Keratinocyte (primary cell): Measurements from ENCODE around the gene EFCAB6. TPM values are rescaled to one million over a fixed set of nuclear protein-coding genes. Genes with fewer than 3 reads are reported as not detected.

Experiments used
- DNase-seq: peaks from one replicate; pipeline ENCODE4 v3.0.0-alpha.2; 2011; ENCODE audit warnings: low read depth, missing footprints, low spot score
- FAIRE-seq: peaks from 2 replicates; lab custom pipeline; 2011; peaks lifted over from hg19 to GRCh38; lab: Jason Lieb, UNC
- H2AFZ ChIP-seq: 2 replicates; pipeline ENCODE4 v1.6.0; 2012; ENCODE audit warnings: low read length, control low read depth, inconsistent platforms; ENCODE audit not compliant: control insufficient read depth
- H3K27ac ChIP-seq: 2 replicates; pipeline ENCODE4 v1.5.1; 2011; ENCODE audit warnings: low read length; ENCODE audit not compliant: control insufficient read depth, insufficient read depth
- H3K27me3 ChIP-seq: 3 replicates; pipeline ENCODE4 v1.6.0; 2011; ENCODE audit warnings: low read length; ENCODE audit not compliant: control insufficient read depth, insufficient read depth; ENCODE audit errors: extremely low read depth
- H3K36me3 ChIP-seq, 2 experiments: 2 replicates in 1 of 2; 3 replicates in 1 of 2; pipeline ENCODE4 v1.5.1; 2011; ENCODE audit warnings: low read length in 2 of 2, mild to moderate bottlenecking in 1 of 2; ENCODE audit not compliant: control insufficient read depth in 2 of 2, insufficient read depth in 2 of 2; ENCODE audit errors: extremely low read depth in 1 of 2
- H3K4me1 ChIP-seq: 3 replicates; pipeline ENCODE4 v1.5.1; 2011; ENCODE audit warnings: low read length; ENCODE audit not compliant: control insufficient read depth, insufficient read depth; ENCODE audit errors: extremely low read depth
- H3K4me2 ChIP-seq: 3 replicates; pipeline ENCODE4 v1.6.0; 2011; ENCODE audit warnings: low read depth, low read length; ENCODE audit not compliant: control insufficient read depth, insufficient read depth; ENCODE audit errors: extremely low read depth
- H3K4me3 ChIP-seq, 3 experiments: fragments of 200-600 bp in 1 of 3; sonication (generic) in 1 of 3; 2 replicates in 2 of 3; 3 replicates in 1 of 3; pipeline ENCODE4 v1.5.1; 2011 to 2016; ENCODE audit warnings: low read length in 3 of 3, mild to moderate bottlenecking in 3 of 3, control low read depth in 2 of 3, inconsistent platforms in 1 of 3, low read depth in 1 of 3, mixed read lengths in 1 of 3, mixed run types in 1 of 3, moderate library complexity in 1 of 3; ENCODE audit not compliant: control insufficient read depth in 2 of 3, insufficient read depth in 2 of 3; ENCODE audit errors: extremely low read depth in 1 of 3
- H3K79me2 ChIP-seq: 2 replicates; pipeline ENCODE4 v1.6.0; 2012; ENCODE audit warnings: low read length; ENCODE audit not compliant: control insufficient read depth, insufficient read depth
- H3K9ac ChIP-seq: 3 replicates; pipeline ENCODE4 v1.6.0; 2011; ENCODE audit warnings: low read length; ENCODE audit not compliant: control insufficient read depth, insufficient read depth; ENCODE audit errors: extremely low read depth
- H3K9me1 ChIP-seq: 3 replicates; pipeline ENCODE4 v1.6.0; 2011; ENCODE audit warnings: low read length; ENCODE audit not compliant: control insufficient read depth, insufficient read depth; ENCODE audit errors: extremely low read depth
- H3K9me3 ChIP-seq: 2 replicates; pipeline ENCODE4 v1.5.1; 2012; ENCODE audit warnings: low read depth, low read length; ENCODE audit not compliant: control insufficient read depth
- H4K20me1 ChIP-seq: 3 replicates; pipeline ENCODE4 v1.6.0; 2011; ENCODE audit warnings: low read length; ENCODE audit not compliant: control insufficient read depth, insufficient read depth; ENCODE audit errors: extremely low read depth
- EZH2 ChIP-seq: IDR thresholded peaks from one replicate; pipeline ENCODE4 v1.6.1; 2012; ENCODE audit warnings: inconsistent platforms, mild to moderate bottlenecking, low read length, moderate library complexity
- dilution Hi-C: fragments of 300-500 bp; cut with MboI; formaldehyde crosslinking; loops from one replicate; pipeline ENCODE4 v1.7.0; 2020; ENCODE audit warnings: low sequenced_read_pairs; ENCODE audit not compliant: extremely low pct_ligation_motif_present
- polyA plus RNA-seq, 5 experiments: library from polyadenylated mRNA; depleted of rRNA in 3 of 5; stranded (reverse) in 3 of 5; stranded (forward) in 1 of 5; unstranded in 1 of 5; fragments of >200 nt; gene quantifications; 1 replicate in 1 of 5; 2 replicates in 3 of 5; 3 replicates in 1 of 5; pipeline versions ENCODE4 v1.2.1 to v1.2.3, GENCODE V29; 2011 to 2012; ENCODE audit warnings: missing spikeins in 2 of 5, low read depth in 1 of 5, low replicate concordance in 1 of 5
- TF ChIP-seq, protein P1 (sequence below), 3 experiments: IDR thresholded peaks in 1 of 3; conservative IDR thresholded peaks in 1 of 3; optimal IDR thresholded peaks in 1 of 3; 2 replicates in 2 of 3; 3 replicates in 1 of 3; pipeline versions ENCODE3 to v1.5.1; 2011; ENCODE audit warnings: low read length in 3 of 3, mild to moderate bottlenecking in 3 of 3, moderate library complexity in 2 of 3, control low read depth in 1 of 3, inconsistent platforms in 1 of 3; ENCODE audit not compliant: insufficient read depth in 2 of 3; ENCODE audit errors: extremely low read depth in 1 of 3

Gene EFCAB6
- polyA plus RNA-seq, 1 donor (not counting 4 experiments of a cell fraction or from before 2014, with no cell fraction given), result 0.18 TPM

- H3K27me3 ChIP-seq, result peaks cover 9% of the 10 kb centered on the region
- H3K9me1 ChIP-seq, result no peaks in the 10 kb centered on the region
- no peak overlapping the region for H3K4me3 ChIP-seq
- no peak overlapping the region for H3K4me2 ChIP-seq
- no peak overlapping the region for H2AFZ ChIP-seq
- dilution Hi-C loops, result no loop called here
- H3K79me2 ChIP-seq, result no peaks in the 10 kb centered on the region
- TF ChIP-seq EZH2, result no peak
- TF ChIP-seq, protein P1, sequence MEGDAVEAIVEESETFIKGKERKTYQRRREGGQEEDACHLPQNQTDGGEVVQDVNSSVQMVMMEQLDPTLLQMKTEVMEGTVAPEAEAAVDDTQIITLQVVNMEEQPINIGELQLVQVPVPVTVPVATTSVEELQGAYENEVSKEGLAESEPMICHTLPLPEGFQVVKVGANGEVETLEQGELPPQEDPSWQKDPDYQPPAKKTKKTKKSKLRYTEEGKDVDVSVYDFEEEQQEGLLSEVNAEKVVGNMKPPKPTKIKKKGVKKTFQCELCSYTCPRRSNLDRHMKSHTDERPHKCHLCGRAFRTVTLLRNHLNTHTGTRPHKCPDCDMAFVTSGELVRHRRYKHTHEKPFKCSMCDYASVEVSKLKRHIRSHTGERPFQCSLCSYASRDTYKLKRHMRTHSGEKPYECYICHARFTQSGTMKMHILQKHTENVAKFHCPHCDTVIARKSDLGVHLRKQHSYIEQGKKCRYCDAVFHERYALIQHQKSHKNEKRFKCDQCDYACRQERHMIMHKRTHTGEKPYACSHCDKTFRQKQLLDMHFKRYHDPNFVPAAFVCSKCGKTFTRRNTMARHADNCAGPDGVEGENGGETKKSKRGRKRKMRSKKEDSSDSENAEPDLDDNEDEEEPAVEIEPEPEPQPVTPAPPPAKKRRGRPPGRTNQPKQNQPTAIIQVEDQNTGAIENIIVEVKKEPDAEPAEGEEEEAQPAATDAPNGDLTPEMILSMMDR (optimal IDR thresholded peaks at IDR 0.05 in 1 of 3, IDR thresholded peaks at IDR 0.05 in 1 of 3, conservative IDR thresholded peaks at IDR 0.05 in 1 of 3; ENCODE audit: extremely low read depth in 1 of 3, insufficient read depth in 2 of 3, low read length in 3 of 3), result no peak
- no peaks in the 10 kb centered on the region for H4K20me1 ChIP-seq
- H3K36me3 ChIP-seq, result no peaks in the 10 kb centered on the region
- no peak overlapping the region for H3K27ac ChIP-seq
- no peak for DNase-seq
- no peak overlapping the region for H3K9ac ChIP-seq
- no peak for FAIRE-seq
- no peaks in the 10 kb centered on the region for H3K9me3 ChIP-seq
- H3K4me1 ChIP-seq, result no peaks in the 10 kb centered on the region
Observed at GRCh38 chr22:43819931-43820640, 8.0 kb upstream of the EFCAB6 start.

- H3K79me2 ChIP-seq, result no peaks in the 10 kb centered on the region
- TF ChIP-seq, protein P1 (optimal IDR thresholded peaks at IDR 0.05 in 1 of 3, IDR thresholded peaks at IDR 0.05 in 1 of 3, conservative IDR thresholded peaks at IDR 0.05 in 1 of 3; ENCODE audit: extremely low read depth in 1 of 3, insufficient read depth in 2 of 3, low read length in 3 of 3), result no peak
- no peak for TF ChIP-seq EZH2
- H3K9ac ChIP-seq, result no peak overlapping the region
Observed at GRCh38 chr22:43819421-43819921, 7.4 kb upstream of the EFCAB6 start.

More at GRCh38 chr22:43819421-43819921, 7.4 kb upstream of the EFCAB6 start:
- no peaks in the 10 kb centered on the region for H3K9me3 ChIP-seq
- peaks cover 8% of the 10 kb centered on the region for H3K27me3 ChIP-seq
- H2AFZ ChIP-seq, result no peak overlapping the region
- dilution Hi-C loops, result no loop called here
- H4K20me1 ChIP-seq, result no peaks in the 10 kb centered on the region
- DNase-seq, result no peak
- H3K27ac ChIP-seq, result no peak overlapping the region
- no peak overlapping the region for H3K4me3 ChIP-seq
- no peaks in the 10 kb centered on the region for H3K4me1 ChIP-seq
- H3K36me3 ChIP-seq, result no peaks in the 10 kb centered on the region
- no peaks in the 10 kb centered on the region for H3K9me1 ChIP-seq
- FAIRE-seq, result no peak
- no peak overlapping the region for H3K4me2 ChIP-seq
